ENCODE results near the gene PLXDC2. TPM values are rescaled to one million over a fixed set of nuclear protein-coding genes. Genes with fewer than 3 reads are reported as not detected.

Gene PLXDC2
- total and polyA plus RNA-seq, 2 donors from 2014 or later = 11.9 to 42.1 TPM

DNA sequence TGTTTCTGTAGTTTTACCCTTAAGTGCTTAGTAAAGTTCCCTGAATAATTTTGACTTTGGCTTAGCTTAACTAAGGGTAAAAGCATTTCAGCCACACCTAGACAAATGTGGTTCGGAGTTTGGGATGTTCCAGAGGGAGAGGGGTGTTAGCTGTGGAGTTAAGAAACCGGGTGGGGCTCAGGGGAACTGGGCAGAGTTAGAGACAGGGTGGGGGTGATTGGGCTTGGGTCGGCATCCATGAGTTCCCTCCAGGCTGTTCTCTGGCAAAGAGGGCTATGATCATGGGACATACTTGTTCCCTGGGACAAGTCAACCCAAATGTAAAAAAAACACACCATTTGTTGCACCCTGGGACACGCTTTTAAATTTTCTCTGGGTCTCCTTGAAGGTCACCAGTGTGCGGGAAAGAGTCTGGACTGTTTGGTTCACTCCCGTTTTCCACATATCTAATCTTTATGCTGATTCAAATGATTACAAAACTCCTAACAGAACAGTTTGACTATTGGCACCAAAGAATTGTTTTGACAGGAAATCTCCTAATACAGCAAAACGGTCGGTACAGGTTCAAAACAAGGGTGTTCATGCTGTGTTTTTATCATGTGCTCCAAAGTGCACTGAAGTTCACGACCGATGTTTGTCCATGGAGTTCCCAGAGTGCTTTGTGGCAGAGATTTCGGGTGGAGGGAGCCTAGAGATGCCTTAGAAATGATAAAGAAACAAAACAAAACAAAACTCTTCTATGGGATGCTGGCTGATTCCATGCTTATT is 56.5 kb downstream of the PLXDC2 start:
- Histone ChIP-seq H3K9me3 (ENCODE audit: control insufficient read depth in 2 of 3, insufficient read depth in 1 of 3, low read length in 3 of 3) (no peaks in the 10 kb centered on the region), H3K4me3 (ENCODE audit: low read length in 3 of 3) (no peak overlapping the region), H3K27me3 (ENCODE audit: control insufficient read depth, insufficient read depth, low read length) (no peaks in the 10 kb centered on the region), H3K27ac (ENCODE audit: low read depth in 2 of 2, low read length in 2 of 2) (no peak overlapping the region), H3K9ac (ENCODE audit: low read length in 3 of 3) (no peak overlapping the region), H3K36me3 (ENCODE audit: control insufficient read depth in 2 of 3, insufficient read depth in 3 of 3, low read length in 3 of 3) (no peaks in the 10 kb centered on the region), H3K4me1 (ENCODE audit: control insufficient read depth in 2 of 3, insufficient read depth in 2 of 3, low read depth in 1 of 3, low read length in 3 of 3) (no peaks in the 10 kb centered on the region)
- DNase-seq (no peak), FAIRE-seq (no peak)
- intact Hi-C loops (cut with DNase I) = no loop called here
- TF ChIP-seq, protein P1, sequence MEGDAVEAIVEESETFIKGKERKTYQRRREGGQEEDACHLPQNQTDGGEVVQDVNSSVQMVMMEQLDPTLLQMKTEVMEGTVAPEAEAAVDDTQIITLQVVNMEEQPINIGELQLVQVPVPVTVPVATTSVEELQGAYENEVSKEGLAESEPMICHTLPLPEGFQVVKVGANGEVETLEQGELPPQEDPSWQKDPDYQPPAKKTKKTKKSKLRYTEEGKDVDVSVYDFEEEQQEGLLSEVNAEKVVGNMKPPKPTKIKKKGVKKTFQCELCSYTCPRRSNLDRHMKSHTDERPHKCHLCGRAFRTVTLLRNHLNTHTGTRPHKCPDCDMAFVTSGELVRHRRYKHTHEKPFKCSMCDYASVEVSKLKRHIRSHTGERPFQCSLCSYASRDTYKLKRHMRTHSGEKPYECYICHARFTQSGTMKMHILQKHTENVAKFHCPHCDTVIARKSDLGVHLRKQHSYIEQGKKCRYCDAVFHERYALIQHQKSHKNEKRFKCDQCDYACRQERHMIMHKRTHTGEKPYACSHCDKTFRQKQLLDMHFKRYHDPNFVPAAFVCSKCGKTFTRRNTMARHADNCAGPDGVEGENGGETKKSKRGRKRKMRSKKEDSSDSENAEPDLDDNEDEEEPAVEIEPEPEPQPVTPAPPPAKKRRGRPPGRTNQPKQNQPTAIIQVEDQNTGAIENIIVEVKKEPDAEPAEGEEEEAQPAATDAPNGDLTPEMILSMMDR (IDR thresholded peaks at IDR 0.05; ENCODE audit: borderline replicate concordance, extremely low read depth, insufficient read depth) = no peak

DNA sequence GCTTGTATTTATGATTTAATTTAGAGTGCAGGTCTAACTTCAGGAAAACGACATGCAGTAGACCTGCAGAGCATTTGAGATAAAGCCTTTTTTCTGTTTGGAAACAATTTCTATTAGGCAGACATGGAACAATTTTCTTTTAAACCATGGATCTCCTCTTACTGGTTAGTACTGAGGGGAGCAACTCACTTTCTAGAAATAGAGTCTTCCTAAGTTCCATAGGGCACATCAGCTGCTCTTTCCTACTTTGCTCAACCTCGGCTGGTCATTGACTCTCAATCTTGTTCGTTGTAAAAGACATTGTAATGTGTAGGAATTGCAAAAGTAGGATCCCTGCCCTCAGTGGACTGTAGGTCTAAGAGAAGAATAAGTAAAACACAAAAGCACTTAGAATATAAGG is 58.0 kb downstream of the PLXDC2 start:
- Histone ChIP-seq H3K4me1 (ENCODE audit: control insufficient read depth in 2 of 3, insufficient read depth in 2 of 3, low read depth in 1 of 3, low read length in 3 of 3) (no peaks in the 10 kb centered on the region), H3K36me3 (ENCODE audit: control insufficient read depth in 2 of 3, insufficient read depth in 3 of 3, low read length in 3 of 3) (no peaks in the 10 kb centered on the region), H3K9ac (ENCODE audit: low read length in 3 of 3) (no peak overlapping the region), H3K9me3 (ENCODE audit: control insufficient read depth in 2 of 3, insufficient read depth in 1 of 3, low read length in 3 of 3) (no peaks in the 10 kb centered on the region), H3K4me3 (ENCODE audit: low read length in 3 of 3) (no peak overlapping the region), H3K27ac (ENCODE audit: low read depth in 2 of 2, low read length in 2 of 2) (no peak overlapping the region), H3K27me3 (ENCODE audit: control insufficient read depth, insufficient read depth, low read length) (no peaks in the 10 kb centered on the region)
- TF ChIP-seq, protein P1 (IDR thresholded peaks at IDR 0.05; ENCODE audit: borderline replicate concordance, extremely low read depth, insufficient read depth) = no peak
- intact Hi-C loops (cut with DNase I) = no loop called here
- FAIRE-seq = no peak
- no peak for DNase-seq

DNA sequence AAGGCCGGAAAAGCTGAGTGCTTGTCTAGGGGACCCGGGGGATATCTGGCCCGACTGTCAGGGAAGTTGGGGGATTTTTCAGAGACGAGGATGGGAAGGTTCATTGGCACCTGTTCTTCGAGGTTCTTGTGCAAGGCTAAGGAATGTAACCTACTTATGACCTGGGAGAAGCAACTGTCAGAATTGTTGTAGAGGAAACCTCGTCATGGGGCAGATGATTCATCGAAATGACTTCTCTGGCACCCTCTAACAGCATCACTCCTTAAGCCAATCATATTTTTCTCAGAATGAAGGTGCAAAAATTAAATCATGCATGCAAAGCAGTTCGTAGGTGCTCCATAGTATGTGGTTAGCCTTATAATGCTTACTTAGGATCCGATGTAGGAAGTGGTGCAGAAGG is 58.6 kb downstream of the PLXDC2 start:
- FAIRE-seq (no peak), DNase-seq (no peak)
- intact Hi-C loops (cut with DNase I) = no loop called here
- Histone ChIP-seq H3K27ac (ENCODE audit: low read depth in 2 of 2, low read length in 2 of 2) (no peak overlapping the region), H3K27me3 (ENCODE audit: control insufficient read depth, insufficient read depth, low read length) (no peaks in the 10 kb centered on the region), H3K36me3 (ENCODE audit: control insufficient read depth in 2 of 3, insufficient read depth in 3 of 3, low read length in 3 of 3) (no peaks in the 10 kb centered on the region), H3K4me3 (ENCODE audit: low read length in 3 of 3) (no peak overlapping the region), H3K9ac (ENCODE audit: low read length in 3 of 3) (no peak overlapping the region), H3K4me1 (ENCODE audit: control insufficient read depth in 2 of 3, insufficient read depth in 2 of 3, low read depth in 1 of 3, low read length in 3 of 3) (no peaks in the 10 kb centered on the region), H3K9me3 (ENCODE audit: control insufficient read depth in 2 of 3, insufficient read depth in 1 of 3, low read length in 3 of 3) (no peaks in the 10 kb centered on the region)
- TF ChIP-seq, protein P1 (IDR thresholded peaks at IDR 0.05; ENCODE audit: borderline replicate concordance, extremely low read depth, insufficient read depth) = no peak

Data from kidney (tissue), 14 donors.